ENCODE results near the gene CNTD1. TPM values are rescaled to one million over a fixed set of nuclear protein-coding genes. Genes with fewer than 3 reads are reported as not detected.

Gene CNTD1
- total and polyA plus RNA-seq, 2 experiments from 2014 or later = 0.27 to 2.5 TPM

- Histone ChIP-seq H3K27ac (no peak overlapping the region), H3K9me3 (ENCODE audit: low read depth) (no peaks in the 10 kb centered on the region), H3K27me3 (no peaks in the 10 kb centered on the region), H3K36me3 (no peaks in the 10 kb centered on the region), H3K4me3 (no peak overlapping the region), H3K4me1 (ENCODE audit: low read depth) (no peaks in the 10 kb centered on the region)
- DNase-seq (ENCODE audit: low read depth in 1 of 2, low spot score in 1 of 2) = no peak
- no peak for TF ChIP-seq CTCF (IDR thresholded peaks at IDR 0.05; ENCODE audit: low read depth, low read length)
These were observed 58.7 kb downstream of the CNTD1 start for GRCh38 chr17:42857389-42857788.

Other genes with a start within 250 kb of the CNTD1 start
- gene HSD17B1, start 245.9 kb upstream of the CNTD1 start, total RNA-seq = 4.3 and 6.0 TPM in 2 replicates
- 2.8 and 3.0 TPM in 2 replicates for gene HSD17B1, start 245.9 kb upstream of the CNTD1 start, polyA plus RNA-seq
- gene COASY, start 236.7 kb upstream of the CNTD1 start, total RNA-seq = 32.5 and 43.5 TPM in 2 replicates
- gene COASY, start 236.7 kb upstream of the CNTD1 start, polyA plus RNA-seq = 74.7 and 97.4 TPM in 2 replicates
- gene MLX, start 231.8 kb upstream of the CNTD1 start, total RNA-seq = 22.4 and 28.1 TPM in 2 replicates
- gene MLX, start 231.8 kb upstream of the CNTD1 start, polyA plus RNA-seq = 37.1 and 47.3 TPM in 2 replicates
- 6.2 and 6.6 TPM in 2 replicates for gene PSMC3IP, start 221.1 kb upstream of the CNTD1 start, total RNA-seq
- 9.1 and 14.0 TPM in 2 replicates for gene PSMC3IP, start 221.1 kb upstream of the CNTD1 start, polyA plus RNA-seq
- 47.7 and 56.4 TPM in 2 replicates for gene RETREG3, start 189.5 kb upstream of the CNTD1 start, total RNA-seq
- 46.9 and 48.0 TPM in 2 replicates for gene RETREG3, start 189.5 kb upstream of the CNTD1 start, polyA plus RNA-seq
- 97.2 and 159 TPM in 2 replicates for gene TUBG1, start 189.2 kb upstream of the CNTD1 start, total RNA-seq
- 162 and 177 TPM in 2 replicates for gene TUBG1, start 189.2 kb upstream of the CNTD1 start, polyA plus RNA-seq
- 47.1 and 62.7 TPM in 2 replicates for gene TUBG2, start 139.6 kb upstream of the CNTD1 start, total RNA-seq
- gene TUBG2, start 139.6 kb upstream of the CNTD1 start, polyA plus RNA-seq = 67.4 and 83.1 TPM in 2 replicates
- gene PLEKHH3, start 121.9 kb upstream of the CNTD1 start, total RNA-seq = 50.3 and 79.1 TPM in 2 replicates
- gene PLEKHH3, start 121.9 kb upstream of the CNTD1 start, polyA plus RNA-seq = 54.7 and 95.6 TPM in 2 replicates
- 5.8 and 13.5 TPM in 2 replicates for gene CCR10, start 117.0 kb upstream of the CNTD1 start, total RNA-seq
- 16.3 and 21.1 TPM in 2 replicates for gene CCR10, start 117.0 kb upstream of the CNTD1 start, polyA plus RNA-seq
- gene CNTNAP1, start 116.3 kb upstream of the CNTD1 start, total RNA-seq = 15.4 and 17.9 TPM in 2 replicates
- 3.5 and 3.9 TPM in 2 replicates for gene CNTNAP1, start 116.3 kb upstream of the CNTD1 start, polyA plus RNA-seq
- 19.2 and 33.8 TPM in 2 replicates for gene EZH1, start 53.8 kb upstream of the CNTD1 start, total RNA-seq
- gene EZH1, start 53.8 kb upstream of the CNTD1 start, polyA plus RNA-seq = 22.7 and 34.9 TPM in 2 replicates
- gene RAMP2, start 37.6 kb upstream of the CNTD1 start, total RNA-seq = 16.2 and 16.5 TPM in 2 replicates
- 20.6 and 28.0 TPM in 2 replicates for gene RAMP2, start 37.6 kb upstream of the CNTD1 start, polyA plus RNA-seq
- gene VPS25, start 25.4 kb upstream of the CNTD1 start, total RNA-seq = 101 and 129 TPM in 2 replicates
- gene VPS25, start 25.4 kb upstream of the CNTD1 start, polyA plus RNA-seq = 133 and 136 TPM in 2 replicates
- gene WNK4, start 18.3 kb upstream of the CNTD1 start, total RNA-seq = 0.04 and 1.6 TPM in 2 replicates
- gene WNK4, start 18.3 kb upstream of the CNTD1 start, polyA plus RNA-seq = 0.67 and 0.71 TPM in 2 replicates
- 84.1 and 113 TPM in 2 replicates for gene COA3, start 157 bp upstream of the CNTD1 start, total RNA-seq
- gene COA3, start 157 bp upstream of the CNTD1 start, polyA plus RNA-seq = 228 and 275 TPM in 2 replicates
- gene BECN1, start 25.4 kb downstream of the CNTD1 start, total RNA-seq = 64.5 and 112 TPM in 2 replicates
- gene BECN1, start 25.4 kb downstream of the CNTD1 start, polyA plus RNA-seq = 65.2 and 71.5 TPM in 2 replicates
- gene PSME3, start 34.5 kb downstream of the CNTD1 start, total RNA-seq = 59.4 and 72.3 TPM in 2 replicates
- gene PSME3, start 34.5 kb downstream of the CNTD1 start, polyA plus RNA-seq = 77.0 and 104 TPM in 2 replicates
- 2.5 and 5.6 TPM in 2 replicates for gene AOC2, start 45.7 kb downstream of the CNTD1 start, total RNA-seq
- 2.4 and 4.8 TPM in 2 replicates for gene AOC2, start 45.7 kb downstream of the CNTD1 start, polyA plus RNA-seq
- gene AOC3, start 52.3 kb downstream of the CNTD1 start, total RNA-seq = 2.3 and 5.2 TPM in 2 replicates
- gene AOC3, start 52.3 kb downstream of the CNTD1 start, polyA plus RNA-seq = 2.6 and 3.4 TPM in 2 replicates
- not detected in 2 replicates for gene G6PC1, start 101.9 kb downstream of the CNTD1 start, total RNA-seq
- gene G6PC1, start 101.9 kb downstream of the CNTD1 start, polyA plus RNA-seq = not detected in 2 replicates
- gene AARSD1, start 165.6 kb downstream of the CNTD1 start, total RNA-seq = 36.1 and 37.0 TPM in 2 replicates
- 76.1 and 82.1 TPM in 2 replicates for gene AARSD1, start 165.6 kb downstream of the CNTD1 start, polyA plus RNA-seq
- 42.8 and 50.8 TPM in 2 replicates for gene PTGES3L, start 181.2 kb downstream of the CNTD1 start, total RNA-seq
- 72.9 and 86.1 TPM in 2 replicates for gene PTGES3L, start 181.2 kb downstream of the CNTD1 start, polyA plus RNA-seq
- 20.5 and 28.8 TPM in 2 replicates for gene RUNDC1, start 181.7 kb downstream of the CNTD1 start, total RNA-seq
- gene RUNDC1, start 181.7 kb downstream of the CNTD1 start, polyA plus RNA-seq = 33.8 and 39.0 TPM in 2 replicates
- 958 and 1,193 TPM in 2 replicates for gene RPL27, start 199.6 kb downstream of the CNTD1 start, total RNA-seq
- 906 and 971 TPM in 2 replicates for gene RPL27, start 199.6 kb downstream of the CNTD1 start, polyA plus RNA-seq
- 4.7 and 6.8 TPM in 2 replicates for gene IFI35, start 207.9 kb downstream of the CNTD1 start, total RNA-seq
- 8.7 and 9.4 TPM in 2 replicates for gene IFI35, start 207.9 kb downstream of the CNTD1 start, polyA plus RNA-seq
- 264 and 312 TPM in 2 replicates for gene VAT1, start 223.5 kb downstream of the CNTD1 start, total RNA-seq
- 207 and 216 TPM in 2 replicates for gene VAT1, start 223.5 kb downstream of the CNTD1 start, polyA plus RNA-seq
- 18.5 and 18.8 TPM in 2 replicates for gene RND2, start 226.4 kb downstream of the CNTD1 start, total RNA-seq
- gene RND2, start 226.4 kb downstream of the CNTD1 start, polyA plus RNA-seq = 19.9 and 23.1 TPM in 2 replicates

Measured in cardiac muscle cell (in vitro differentiated cells and primary cell).